ENCODE results near the gene CAPNS1.

- TF ChIP-seq, protein P1, sequence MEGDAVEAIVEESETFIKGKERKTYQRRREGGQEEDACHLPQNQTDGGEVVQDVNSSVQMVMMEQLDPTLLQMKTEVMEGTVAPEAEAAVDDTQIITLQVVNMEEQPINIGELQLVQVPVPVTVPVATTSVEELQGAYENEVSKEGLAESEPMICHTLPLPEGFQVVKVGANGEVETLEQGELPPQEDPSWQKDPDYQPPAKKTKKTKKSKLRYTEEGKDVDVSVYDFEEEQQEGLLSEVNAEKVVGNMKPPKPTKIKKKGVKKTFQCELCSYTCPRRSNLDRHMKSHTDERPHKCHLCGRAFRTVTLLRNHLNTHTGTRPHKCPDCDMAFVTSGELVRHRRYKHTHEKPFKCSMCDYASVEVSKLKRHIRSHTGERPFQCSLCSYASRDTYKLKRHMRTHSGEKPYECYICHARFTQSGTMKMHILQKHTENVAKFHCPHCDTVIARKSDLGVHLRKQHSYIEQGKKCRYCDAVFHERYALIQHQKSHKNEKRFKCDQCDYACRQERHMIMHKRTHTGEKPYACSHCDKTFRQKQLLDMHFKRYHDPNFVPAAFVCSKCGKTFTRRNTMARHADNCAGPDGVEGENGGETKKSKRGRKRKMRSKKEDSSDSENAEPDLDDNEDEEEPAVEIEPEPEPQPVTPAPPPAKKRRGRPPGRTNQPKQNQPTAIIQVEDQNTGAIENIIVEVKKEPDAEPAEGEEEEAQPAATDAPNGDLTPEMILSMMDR (IDR thresholded peaks at IDR 0.05; ENCODE audit: insufficient read depth, low read length, poor library complexity, severe bottlenecking): no peak
- TF ChIP-seq EZH2phosphoT487 (conservative IDR thresholded peaks at IDR 0.05; ENCODE audit: low read length): no peak
These were observed 38.1 kb upstream of the CAPNS1 start for GRCh38 chr19:36101550-36102327.
